Activated T-helper 1 cell treated with anti-CD3 and anti-CD28 coated beads, Interleukin-12 subunit alpha, Interleukin-12 subunit beta, Interleukin-2, Interleukin-4 antibody, amounts not matched to agents 30 ng/mL and 10 ng/mL and 1 ng/mL, durations not matched to agents 14 hours and 24 hours and 36 hours (primary cell): Measurements from ENCODE around the gene ARRDC3. TPM values are rescaled to one million over a fixed set of nuclear protein-coding genes. Genes with fewer than 3 reads are reported as not detected.
"Not testable (repeated sequence)": the region's sequence is repeated elsewhere in the genome, so short reads cannot be mapped to it uniquely, and the experiment has no call there.

Experiments used
- DNase-seq: peaks from one replicate; pipeline ENCODE4 v3.0.0; 2021; ENCODE audit warnings: low spot score
- H3K27ac Mint-ChIP-seq: one replicate; pipeline ENCODE4 v1.8.0; 2021; ENCODE audit warnings: mild to moderate bottlenecking, mixed read lengths
- H3K27me3 Mint-ChIP-seq: one replicate; pipeline ENCODE4 v1.8.0; 2022; ENCODE audit warnings: mild to moderate bottlenecking, moderate library complexity, mixed read lengths; ENCODE audit not compliant: insufficient read depth
- H3K36me3 Mint-ChIP-seq: one replicate; pipeline ENCODE4 v1.8.0; 2021; ENCODE audit warnings: low read depth, mixed read lengths
- H3K4me1 Mint-ChIP-seq: one replicate; pipeline ENCODE4 v1.8.0; 2021; ENCODE audit warnings: low read depth, mixed read lengths
- H3K4me3 Mint-ChIP-seq: one replicate; pipeline ENCODE4 v1.8.0; 2021; ENCODE audit warnings: mild to moderate bottlenecking, moderate library complexity, mixed read lengths
- H3K9me3 Mint-ChIP-seq: one replicate; pipeline ENCODE4 v1.8.0; 2021; ENCODE audit warnings: mixed read lengths
- intact Hi-C: fragments of 100-400 bp; cut with micrococcal nuclease; formaldehyde crosslinking; loops from one replicate; pipeline ENCODE4 v1.15.1; 2024
- total RNA-seq: library from RNA; stranded (reverse); gene quantifications from 2 replicates; pipeline ENCODE4 v1.2.3, GENCODE V29; 2022

The ARRDC3 gene
- total RNA-seq, 1 donor from 2014 or later = 11.5 TPM

DNA sequence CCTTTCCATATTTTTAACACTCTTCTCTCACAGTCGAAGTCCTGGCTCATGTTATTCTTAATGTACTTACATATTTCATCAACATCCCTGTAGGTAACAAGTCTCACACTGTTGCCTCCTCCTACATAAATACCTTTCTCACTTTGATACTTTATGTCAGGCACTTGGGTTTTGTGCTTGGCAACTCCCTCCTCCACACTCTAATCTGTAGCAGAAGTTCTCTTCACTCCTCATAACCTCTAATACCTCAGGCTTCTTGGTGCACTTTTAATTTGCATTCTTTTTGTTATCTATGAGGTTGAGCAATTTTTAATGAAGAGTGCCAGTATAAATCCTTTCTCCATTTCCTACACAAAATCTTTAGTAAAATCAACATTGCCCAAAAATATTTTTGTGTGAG lies 24.1 kb upstream of the ARRDC3 start:
- Mint-ChIP-seq H3K9me3 (no peaks in the 10 kb centered on the region), H3K27ac (no peak overlapping the region), H3K4me3 (no peak overlapping the region), H3K4me1 (no peaks in the 10 kb centered on the region), H3K36me3 (no peaks in the 10 kb centered on the region), H3K27me3 (no peaks in the 10 kb centered on the region)
- intact Hi-C loops = no loop called here
- DNase-seq = no peak

DNA sequence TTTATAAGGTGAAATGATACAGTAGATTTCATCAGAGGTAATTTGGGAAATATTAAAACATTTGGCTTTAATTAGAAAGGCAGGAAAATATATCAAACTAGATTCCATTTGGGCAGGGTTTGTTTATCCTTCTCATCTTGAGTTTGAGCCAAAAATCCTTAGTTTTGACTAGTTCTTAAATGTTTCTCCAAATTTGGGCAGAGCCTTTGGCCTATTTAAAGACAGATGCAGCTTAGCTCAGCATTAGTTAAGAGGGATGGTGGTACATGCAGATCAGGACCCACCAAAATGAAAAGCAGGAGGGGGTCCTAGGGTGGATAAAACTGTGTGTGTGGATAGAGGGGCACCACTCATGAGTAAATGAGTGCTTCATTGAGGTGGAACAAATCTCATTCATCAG lies 20.3 kb upstream of the ARRDC3 start:
- intact Hi-C loops = no loop called here
- Mint-ChIP-seq H3K9me3 (no peaks in the 10 kb centered on the region), H3K4me1 (no peaks in the 10 kb centered on the region), H3K27me3 (no peaks in the 10 kb centered on the region), H3K36me3 (no peaks in the 10 kb centered on the region), H3K27ac (no peak overlapping the region), H3K4me3 (no peak overlapping the region)
- DNase-seq = no peak

DNA sequence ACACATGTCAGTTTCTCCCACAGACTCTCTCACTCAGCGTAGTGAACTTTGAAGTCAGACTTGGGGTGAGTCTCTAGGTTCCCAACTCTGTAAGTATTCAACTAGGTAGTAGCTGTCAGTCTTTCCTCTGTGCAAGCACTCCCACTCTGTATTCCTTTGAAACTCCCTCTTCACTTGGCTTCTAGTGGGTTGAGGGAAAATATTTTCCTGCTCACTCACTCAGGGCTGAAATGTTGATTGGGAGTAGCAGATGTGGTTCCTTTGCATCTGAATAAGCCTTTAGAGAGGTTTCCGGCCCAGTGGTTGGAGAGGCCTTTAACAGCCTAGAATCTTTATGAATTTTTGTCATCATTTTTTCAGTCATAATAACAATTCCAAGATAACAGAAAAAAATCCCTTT lies 18.1 kb upstream of the ARRDC3 start:
- no peak for DNase-seq
- no peak overlapping the region for H3K27ac Mint-ChIP-seq
- no peaks in the 10 kb centered on the region for H3K27me3 Mint-ChIP-seq
- intact Hi-C loops = no loop called here
- no peaks in the 10 kb centered on the region for H3K36me3 Mint-ChIP-seq
- H3K4me1 Mint-ChIP-seq = peaks cover 13% of the 10 kb centered on the region
- no peak overlapping the region for H3K4me3 Mint-ChIP-seq
- H3K9me3 Mint-ChIP-seq = no peaks in the 10 kb centered on the region

DNA sequence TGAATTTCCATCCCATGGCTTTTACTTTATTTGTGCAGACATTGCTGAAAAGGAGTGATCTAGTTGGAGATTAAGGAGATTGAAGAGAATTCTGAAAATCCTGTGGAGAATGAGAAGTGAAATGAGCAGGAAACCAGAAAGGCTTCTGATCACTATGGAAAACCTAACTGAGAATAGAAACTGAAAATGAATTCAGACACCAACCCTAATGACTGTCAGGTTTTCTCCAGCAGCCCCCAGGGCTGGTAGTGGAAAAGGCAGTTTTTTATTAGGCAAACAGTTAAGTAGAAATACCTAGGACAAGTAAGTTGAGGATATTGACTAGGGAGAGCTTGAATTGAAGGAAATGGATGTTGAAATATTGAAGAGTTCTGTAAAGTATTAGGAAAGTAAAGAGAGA lies 14.7 kb upstream of the ARRDC3 start:
- H3K4me3 Mint-ChIP-seq = no peak overlapping the region
- H3K36me3 Mint-ChIP-seq = no peaks in the 10 kb centered on the region
- no peak overlapping the region for H3K27ac Mint-ChIP-seq
- H3K27me3 Mint-ChIP-seq = no peaks in the 10 kb centered on the region
- H3K9me3 Mint-ChIP-seq = no peaks in the 10 kb centered on the region
- intact Hi-C loops = no loop called here
- no peak for DNase-seq
- peaks cover 13% of the 10 kb centered on the region for H3K4me1 Mint-ChIP-seq

DNA sequence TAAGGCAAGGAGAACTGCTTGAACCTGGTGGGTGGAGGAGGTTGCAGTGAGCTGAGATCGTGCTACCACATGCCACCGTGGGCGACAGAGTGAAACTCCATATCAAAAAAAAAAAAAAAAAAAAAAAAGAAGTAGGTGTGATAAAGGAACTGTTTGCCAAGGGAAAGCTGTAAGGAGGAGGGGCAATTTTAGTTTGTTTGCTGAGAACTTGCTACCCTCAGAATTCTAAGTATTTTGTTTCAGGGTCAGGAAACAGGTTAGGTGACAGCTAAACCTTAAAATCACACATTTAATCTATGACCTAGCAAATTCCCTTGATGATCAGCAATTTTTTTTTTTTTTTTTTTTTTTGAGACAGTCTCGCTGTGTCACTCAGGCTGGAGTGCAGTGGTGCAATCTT lies 7.2 kb upstream of the ARRDC3 start:
- peaks cover 5% of the 10 kb centered on the region for H3K36me3 Mint-ChIP-seq

DNA sequence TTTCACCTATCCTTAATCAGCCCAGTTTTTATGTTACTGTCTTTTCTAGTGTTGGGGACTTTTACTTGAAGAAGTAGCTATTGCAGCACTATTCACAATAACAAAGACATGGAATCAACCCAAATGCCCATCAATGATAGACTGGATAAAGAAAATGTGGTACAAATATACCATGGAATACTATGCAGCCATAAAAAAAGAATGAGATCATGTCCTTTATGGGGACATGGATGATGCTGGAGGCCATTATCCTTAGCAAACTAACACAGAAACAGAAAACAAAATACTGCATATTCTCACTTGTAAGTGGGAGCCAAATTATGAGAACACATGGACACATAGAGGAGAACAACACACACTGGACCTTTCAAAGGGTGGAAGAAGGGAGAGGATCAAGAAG lies 6.4 kb upstream of the ARRDC3 start:
- H3K9me3 Mint-ChIP-seq, intact Hi-C loops, H3K27me3 Mint-ChIP-seq, H3K4me3 Mint-ChIP-seq, DNase-seq, H3K36me3 Mint-ChIP-seq: not testable (repeated sequence)
- Mint-ChIP-seq H3K27ac (peak overlapping the region; percentile 6), H3K4me1 (peaks cover 13% of the 10 kb centered on the region)

More for the DNA sequence above, 7.2 kb upstream of the ARRDC3 start:
- no peak overlapping the region for H3K4me3 Mint-ChIP-seq
- H3K27me3 Mint-ChIP-seq = peaks cover 6% of the 10 kb centered on the region
- H3K4me1 Mint-ChIP-seq = peaks cover 8% of the 10 kb centered on the region
- peaks cover 9% of the 10 kb centered on the region for H3K9me3 Mint-ChIP-seq
- no peak for DNase-seq
- no peak overlapping the region for H3K27ac Mint-ChIP-seq
- intact Hi-C loops = no loop called here

DNA sequence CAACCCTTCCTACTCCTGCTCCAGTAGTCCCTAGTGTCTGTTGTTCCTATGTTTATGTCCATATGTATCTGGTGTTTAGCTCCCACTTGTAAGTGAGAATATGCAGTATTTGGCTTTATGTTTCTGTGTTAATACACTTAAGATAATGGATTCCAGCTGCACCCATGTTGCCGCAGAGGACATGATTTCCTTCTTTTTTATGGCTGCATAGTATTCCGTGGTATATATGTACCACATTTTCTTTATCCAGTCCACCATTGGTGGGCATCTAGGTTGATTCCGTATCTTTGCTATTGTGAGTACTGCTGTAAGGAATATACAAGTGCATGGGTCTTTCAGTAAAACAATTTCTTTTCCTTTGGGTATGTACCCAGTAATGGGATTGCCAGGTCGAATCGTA lies 5.2 kb upstream of the ARRDC3 start:
- H3K27ac Mint-ChIP-seq = no peak overlapping the region
- peaks cover 25% of the 10 kb centered on the region for H3K4me1 Mint-ChIP-seq
- H3K36me3 Mint-ChIP-seq = peaks cover 5% of the 10 kb centered on the region
- intact Hi-C loops = no loop called here
- no peak for DNase-seq
- H3K27me3 Mint-ChIP-seq = peaks cover 6% of the 10 kb centered on the region
- H3K4me3 Mint-ChIP-seq = no peak overlapping the region
- peaks cover 9% of the 10 kb centered on the region for H3K9me3 Mint-ChIP-seq

DNA sequence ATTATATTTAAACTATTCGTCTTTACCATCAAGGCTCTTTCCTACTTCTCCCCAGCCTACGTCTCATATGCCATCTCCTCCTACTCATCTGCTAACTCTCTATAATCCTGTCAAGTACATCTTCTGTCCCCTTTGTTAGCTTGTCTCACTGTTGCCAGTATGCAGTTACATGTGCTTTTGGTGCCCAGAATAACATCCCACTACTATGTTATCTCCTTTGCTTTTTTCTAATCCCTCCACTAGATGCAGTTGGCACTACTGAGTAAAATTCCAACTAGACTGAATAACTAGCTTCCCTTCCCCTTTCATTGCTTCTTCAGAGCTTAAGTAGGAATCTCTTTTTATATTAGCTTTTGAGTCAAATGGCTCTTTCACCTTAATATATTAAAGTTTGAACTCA lies 3.0 kb upstream of the ARRDC3 start:
- H3K4me1 Mint-ChIP-seq = peaks cover 34% of the 10 kb centered on the region
- H3K36me3 Mint-ChIP-seq = peaks cover 5% of the 10 kb centered on the region
- intact Hi-C loops = no loop called here
- H3K4me3 Mint-ChIP-seq = no peak overlapping the region
- H3K9me3 Mint-ChIP-seq = peaks cover 9% of the 10 kb centered on the region
- H3K27ac Mint-ChIP-seq = no peak overlapping the region
- peaks cover 3% of the 10 kb centered on the region for H3K27me3 Mint-ChIP-seq
- DNase-seq = no peak

DNA sequence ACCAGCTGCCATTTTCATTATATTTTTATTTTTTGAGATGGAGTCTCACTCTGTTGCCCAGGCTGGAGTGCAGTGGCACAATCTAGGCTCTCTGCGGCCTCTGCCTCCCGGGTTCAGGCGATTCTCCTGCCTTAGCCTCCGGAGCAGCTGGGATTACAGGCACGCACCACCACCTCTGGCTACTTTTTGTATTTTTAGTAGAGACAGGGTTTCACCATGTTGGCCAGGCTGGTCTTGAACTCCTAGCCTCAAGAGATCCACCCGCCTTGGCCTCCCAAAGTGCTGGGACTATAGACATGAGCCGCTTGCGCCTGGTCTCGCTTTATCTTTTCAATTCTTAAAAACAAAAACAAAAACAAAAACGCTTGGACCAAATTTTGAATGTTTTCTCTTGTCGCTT lies 2.5 kb upstream of the ARRDC3 start:
- not testable (repeated sequence) for DNase-seq, H3K36me3 Mint-ChIP-seq, H3K9me3 Mint-ChIP-seq, H3K27ac Mint-ChIP-seq, H3K27me3 Mint-ChIP-seq, H3K4me3 Mint-ChIP-seq
- intact Hi-C loops = loop anchor here (1.0 kb wide), 4 partner anchors 34 to 519 kb away; no protein-coding TSS in a partner anchor
- peaks cover 34% of the 10 kb centered on the region for H3K4me1 Mint-ChIP-seq

DNA sequence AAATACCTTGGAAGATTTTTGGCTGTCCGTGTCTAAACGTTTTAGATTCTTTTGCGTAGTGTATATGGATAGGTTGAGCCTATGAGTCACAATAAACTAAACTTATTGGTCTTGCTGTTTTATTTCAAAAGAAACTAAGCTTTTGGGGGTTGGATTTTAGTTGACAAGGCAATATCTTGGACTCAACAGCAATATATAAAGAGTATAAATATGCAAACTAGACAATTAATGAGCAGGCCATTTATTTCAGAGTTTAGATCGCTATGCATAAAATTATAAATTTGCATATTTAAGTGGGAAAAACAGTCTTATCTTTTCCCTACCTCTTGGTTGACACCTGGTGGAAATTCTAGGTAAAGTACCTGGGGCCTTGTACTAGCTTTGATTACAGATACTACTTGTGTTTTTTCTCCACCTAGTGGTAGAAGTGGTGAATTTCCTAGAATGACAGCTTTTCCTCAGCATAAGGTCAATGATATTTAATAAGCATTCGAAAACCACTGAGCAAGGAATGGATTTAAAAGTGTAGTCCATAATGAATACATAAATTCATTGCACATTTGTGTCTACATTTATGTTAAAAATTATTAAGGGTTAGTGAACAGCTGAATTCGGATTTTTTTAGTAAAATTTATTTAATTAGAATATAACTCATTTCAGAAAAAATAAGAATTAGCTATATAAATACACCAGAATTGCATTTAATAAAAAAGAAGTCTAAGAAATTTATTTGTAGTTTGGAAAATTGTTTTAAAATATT lies 1.7 kb upstream of the ARRDC3 start:
- Mint-ChIP-seq H3K27ac (peak overlapping the region; percentile 100), H3K36me3 (peaks cover 5% of the 10 kb centered on the region), H3K4me1 (peaks cover 30% of the 10 kb centered on the region), H3K9me3 (peaks cover 9% of the 10 kb centered on the region), H3K27me3 (peaks cover 3% of the 10 kb centered on the region), H3K4me3 (peak overlapping the region; percentile 98)
- DNase-seq = peak; percentile 30
- intact Hi-C loops = loop anchor here (1.0 kb wide), 4 partner anchors 34 to 519 kb away; no protein-coding TSS in a partner anchor

DNA sequence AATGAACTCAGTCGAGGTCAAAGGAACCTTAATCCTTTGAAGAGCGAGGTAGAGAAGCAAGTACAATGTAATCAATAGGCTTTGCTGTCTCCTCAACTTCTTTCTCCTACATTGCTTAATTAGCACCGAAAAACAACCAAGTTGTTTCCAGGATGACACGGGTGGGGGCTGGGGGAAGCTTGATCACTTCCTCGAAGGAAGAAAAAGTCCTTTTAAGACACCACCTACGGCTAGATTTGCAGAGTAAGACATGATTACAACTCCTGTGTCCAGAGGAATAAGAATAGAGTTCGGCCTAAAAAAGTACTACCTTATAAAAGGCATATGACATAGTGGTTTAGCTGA lies 811 bp upstream of the ARRDC3 start:
- no peak for DNase-seq
- intact Hi-C loops = loop anchor here (1.0 to 2.0 kb wide), 7 partner anchors 51 to 452 kb away; no protein-coding TSS in a partner anchor
- H3K9me3 Mint-ChIP-seq = peaks cover 4% of the 10 kb centered on the region
- peak overlapping the region; percentile 98 for H3K4me3 Mint-ChIP-seq
- H3K4me1 Mint-ChIP-seq = peaks cover 29% of the 10 kb centered on the region
- H3K36me3 Mint-ChIP-seq = peaks cover 5% of the 10 kb centered on the region
- H3K27me3 Mint-ChIP-seq = peaks cover 3% of the 10 kb centered on the region
- peak overlapping the region; percentile 100 for H3K27ac Mint-ChIP-seq

DNA sequence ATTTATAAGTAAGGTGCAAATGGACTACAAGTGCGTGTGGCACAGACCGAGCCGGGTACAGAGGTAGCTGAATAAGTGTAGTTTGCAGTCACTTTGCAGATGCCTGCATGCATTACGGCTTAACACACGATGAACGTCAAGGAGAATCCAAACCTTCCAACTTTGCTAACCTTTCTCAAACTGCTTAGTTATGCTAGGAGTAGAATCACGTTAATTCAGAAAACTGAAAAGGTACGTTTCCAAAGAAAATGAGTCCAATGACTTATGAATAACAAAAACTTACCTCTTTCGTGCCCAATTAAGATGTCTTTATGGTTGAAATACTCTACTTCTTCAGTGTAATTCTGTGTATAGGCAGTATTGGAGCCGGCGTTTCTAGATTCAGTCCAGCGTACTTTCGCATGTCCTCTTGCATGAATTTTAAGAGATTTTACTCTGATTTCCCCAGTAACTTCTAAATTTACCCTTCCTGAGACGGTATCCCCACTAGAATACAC lies 539 bp downstream of the ARRDC3 start:
- Mint-ChIP-seq H3K4me1 (peaks cover 42% of the 10 kb centered on the region), H3K27ac (peak overlapping the region; percentile 100), H3K9me3 (no peaks in the 10 kb centered on the region), H3K36me3 (peaks cover 7% of the 10 kb centered on the region), H3K27me3 (peaks cover 3% of the 10 kb centered on the region), H3K4me3 (peak overlapping the region; percentile 98)
- intact Hi-C loops = loop anchor here (1.0 to 2.0 kb wide), 7 partner anchors 50 to 450 kb away; no protein-coding TSS in a partner anchor
- peak; percentile 28 for DNase-seq

DNA sequence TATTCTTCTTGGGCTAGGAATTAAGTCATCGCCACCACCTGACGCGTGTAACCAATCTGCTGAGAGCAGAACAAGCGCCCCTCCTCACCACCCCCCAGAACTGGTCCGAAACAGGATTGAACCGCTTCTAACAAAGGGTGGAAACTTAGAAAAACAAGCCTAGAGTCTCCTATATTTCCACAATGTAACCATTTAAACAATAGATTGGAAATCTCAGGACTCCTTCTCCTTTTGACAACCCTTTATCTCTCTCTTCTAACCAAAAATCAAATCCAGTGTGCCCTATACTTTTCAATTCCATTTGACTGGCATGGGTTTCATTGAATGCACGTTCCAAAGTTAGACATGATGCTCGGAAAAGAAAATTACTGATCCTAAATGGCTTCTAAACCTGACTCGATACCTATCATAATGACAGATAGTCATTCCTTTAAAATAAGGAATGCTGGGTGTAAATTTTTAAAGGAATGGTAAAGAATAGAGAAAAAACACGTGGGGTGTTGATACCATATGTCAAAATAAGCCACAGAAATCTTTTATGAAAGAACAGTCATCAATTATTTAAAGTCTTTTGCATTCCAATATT lies 1.2 kb downstream of the ARRDC3 start:
- peak; percentile 62 for DNase-seq
- Mint-ChIP-seq H3K9me3 (no peaks in the 10 kb centered on the region), H3K27ac (peak overlapping the region; percentile 100), H3K27me3 (peaks cover 3% of the 10 kb centered on the region), H3K36me3 (peaks cover 12% of the 10 kb centered on the region), H3K4me3 (peak overlapping the region; percentile 98), H3K4me1 (peaks cover 49% of the 10 kb centered on the region)
- intact Hi-C loops = loop anchor here (2.0 kb wide), 2 partner anchors 49 to 853 kb away; partner anchors contain the start of gene LYSMD3
